HG03521 (cell line): Measurements from ENCODE around the gene TMEM169.
"Not testable (repeated sequence)": the region's sequence is repeated elsewhere in the genome, so short reads cannot be mapped to it uniquely, and the experiment has no call there.

Source experiments
- ATAC-seq: cut with Tn5 transposase; IDR thresholded peaks from one replicate; pipeline ENCODE4 v1.9.1; 2021; ENCODE audit warnings: mild to moderate bottlenecking, moderate library complexity; ENCODE audit not compliant: unreplicated experiment

Gene TMEM169

DNA sequence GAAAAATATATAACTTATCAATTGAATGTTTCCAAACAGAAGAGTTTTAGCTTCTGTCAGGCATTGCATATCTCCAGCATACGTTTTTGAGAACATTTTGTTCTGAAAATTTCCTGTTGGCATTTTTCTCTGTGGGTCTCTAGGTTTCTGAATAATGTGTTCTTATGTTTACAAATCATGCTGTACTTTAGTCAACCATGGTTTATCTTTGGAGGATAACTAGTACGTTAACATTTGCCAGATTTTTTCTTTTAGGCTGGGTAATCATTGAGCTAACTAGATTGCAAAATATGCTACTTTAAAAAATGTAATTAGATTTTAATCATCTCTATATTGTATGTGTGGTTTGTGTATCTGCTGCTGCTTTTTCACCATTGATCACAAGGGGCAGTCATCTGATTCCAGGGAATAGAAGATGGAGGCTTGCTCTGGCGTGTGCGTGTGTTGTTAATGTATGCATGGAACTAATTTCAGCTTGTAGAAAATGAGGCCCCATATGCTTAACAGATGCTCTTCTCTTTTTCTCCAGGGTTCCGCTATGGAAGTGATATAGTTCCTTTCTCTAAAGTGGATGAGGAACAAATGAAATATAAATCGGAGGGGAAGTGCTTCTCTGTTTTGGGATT, 48.7 kb downstream of the TMEM169 start:
- ATAC-seq, result no peak

DNA sequence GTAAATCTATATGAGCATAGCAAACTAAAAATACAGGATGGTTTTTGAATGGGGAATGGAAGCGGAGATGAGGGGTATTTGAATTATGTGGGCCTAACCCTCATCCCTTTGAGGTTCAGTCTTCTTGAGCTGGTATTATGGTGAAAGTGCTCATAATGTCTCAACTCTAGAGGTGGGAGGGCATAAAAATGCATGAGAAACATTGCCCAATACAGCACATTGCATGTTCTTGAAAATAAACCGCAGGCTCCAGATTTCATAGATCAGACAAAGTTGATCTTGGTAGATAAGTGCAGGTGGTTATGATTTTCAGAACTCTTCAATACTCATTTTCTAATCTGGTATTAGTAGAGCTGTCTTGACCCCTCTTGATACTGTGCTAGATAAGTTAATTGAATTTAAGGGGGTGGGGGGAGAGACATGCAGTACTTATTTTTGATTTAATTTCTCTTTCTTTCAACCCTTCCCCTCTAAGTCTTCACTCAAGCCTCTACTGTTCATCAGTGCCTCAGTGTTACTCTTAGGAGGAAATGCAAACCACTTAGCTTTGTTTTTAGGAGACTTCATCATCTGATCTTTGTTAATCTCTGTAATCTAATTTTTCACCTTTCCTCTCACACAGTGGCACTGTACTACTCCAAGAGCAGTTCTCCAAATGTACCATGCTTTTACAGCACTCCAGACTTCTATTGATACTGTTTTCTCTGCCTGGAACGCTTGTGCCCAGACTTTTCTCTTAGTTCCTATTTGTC, 49.6 kb downstream of the TMEM169 start:
- no peak for ATAC-seq

DNA sequence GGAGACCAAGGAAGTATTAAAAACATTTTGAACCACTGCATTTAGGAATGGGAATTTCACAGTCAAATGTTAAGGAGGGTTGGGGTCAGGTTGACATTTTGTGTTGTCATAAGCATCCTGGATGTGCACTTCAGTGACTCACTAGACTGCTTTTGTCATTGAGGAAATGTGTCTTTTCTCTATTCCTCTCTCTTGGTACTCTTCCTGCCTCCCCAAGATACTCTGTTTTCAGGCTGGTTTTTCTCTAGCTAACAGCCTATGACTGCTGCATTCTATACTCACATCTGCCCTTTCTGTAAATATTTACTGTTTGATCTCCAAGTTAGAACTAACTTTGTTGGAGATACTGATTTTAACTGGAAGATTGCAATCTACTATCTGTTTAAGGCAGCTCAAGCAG, 50.9 kb downstream of the TMEM169 start:
- no peak for ATAC-seq

DNA sequence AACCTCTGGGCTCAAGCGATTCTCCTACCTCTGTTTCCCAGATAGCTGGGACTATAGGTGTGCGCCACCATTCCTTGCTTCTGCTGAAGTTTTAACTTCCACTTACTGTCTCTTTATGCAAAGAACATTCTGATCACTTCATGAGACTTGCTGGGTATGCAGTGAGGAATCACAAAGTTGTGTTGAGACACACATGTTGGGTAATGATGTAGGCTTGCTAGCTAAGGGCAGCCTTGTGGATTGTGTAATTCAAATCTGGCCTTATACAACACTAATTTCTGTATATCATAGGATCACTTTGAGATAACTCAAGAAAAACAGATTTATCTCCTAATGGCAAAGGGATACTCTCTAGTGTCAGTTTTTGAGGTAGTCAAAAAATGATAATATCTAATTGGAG, 51.7 kb downstream of the TMEM169 start:
- ATAC-seq, result no peak

DNA sequence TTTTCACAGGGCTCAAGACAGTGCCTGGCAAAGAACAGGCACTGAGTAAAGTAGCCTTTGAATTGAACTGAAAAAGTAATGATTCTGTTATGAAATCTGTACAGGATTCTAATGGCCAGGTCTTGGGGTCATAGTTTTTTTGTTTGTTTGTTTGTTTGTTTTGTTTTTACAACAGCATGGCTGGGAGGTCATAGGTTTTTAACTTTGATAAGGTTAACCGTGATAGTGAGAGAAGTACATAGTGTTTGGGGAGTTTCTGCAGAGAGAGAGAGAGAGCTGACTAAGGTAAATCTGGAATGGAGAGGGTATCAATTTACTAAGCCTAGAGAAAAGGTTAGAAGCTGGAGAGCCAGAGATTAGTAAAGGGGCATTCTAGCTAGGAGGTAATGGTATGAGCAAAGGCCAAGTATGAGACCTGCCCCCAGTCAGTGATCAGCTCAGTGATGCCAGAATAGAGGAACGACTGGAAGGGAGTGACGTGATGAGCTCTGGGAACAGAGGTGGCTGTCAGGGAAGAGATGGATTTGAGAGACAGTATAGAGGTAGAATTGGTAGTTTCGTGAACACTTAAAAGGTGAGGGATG, 53.3 kb downstream of the TMEM169 start:
- no peak for ATAC-seq

DNA sequence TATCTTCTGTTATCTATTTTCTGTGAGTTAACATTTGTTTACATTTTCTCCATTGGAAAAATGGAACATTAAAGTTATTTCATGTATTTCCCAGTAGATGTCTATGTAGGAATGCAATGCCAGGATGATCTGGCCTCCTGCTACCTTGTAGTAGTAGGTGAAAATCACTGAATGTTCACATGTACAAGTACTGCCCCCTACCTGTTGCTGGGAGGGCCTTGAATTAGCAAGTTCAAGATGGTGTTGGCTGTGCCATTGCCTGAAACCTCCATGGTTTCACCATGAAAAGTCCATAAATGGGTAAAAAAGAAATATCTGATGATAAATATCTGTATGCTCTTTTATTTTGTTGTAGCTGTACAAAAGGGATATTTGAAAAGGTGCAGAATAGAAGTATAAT, 58.2 kb downstream of the TMEM169 start:
- ATAC-seq, result no peak

DNA sequence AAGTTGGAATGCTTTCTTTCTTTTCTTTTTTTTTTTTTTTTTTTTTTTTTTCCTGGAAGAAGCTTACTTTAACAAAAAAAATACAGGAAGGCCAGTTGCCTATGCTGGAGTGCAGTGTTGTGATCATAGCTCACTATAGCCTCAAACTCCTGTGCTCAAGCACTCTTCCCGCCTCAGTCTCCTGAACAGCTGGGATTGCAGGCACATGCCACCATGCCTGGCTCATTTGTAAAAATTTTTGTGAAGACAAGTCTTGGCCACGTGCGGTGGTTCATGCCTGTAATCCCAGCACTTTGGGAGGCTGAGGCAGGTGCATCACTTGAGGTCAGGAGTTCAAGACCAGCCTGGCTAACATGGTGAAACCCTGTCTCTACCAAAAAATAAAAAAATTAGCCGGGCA, 59.8 kb downstream of the TMEM169 start:
- ATAC-seq, result not testable (repeated sequence)

DNA sequence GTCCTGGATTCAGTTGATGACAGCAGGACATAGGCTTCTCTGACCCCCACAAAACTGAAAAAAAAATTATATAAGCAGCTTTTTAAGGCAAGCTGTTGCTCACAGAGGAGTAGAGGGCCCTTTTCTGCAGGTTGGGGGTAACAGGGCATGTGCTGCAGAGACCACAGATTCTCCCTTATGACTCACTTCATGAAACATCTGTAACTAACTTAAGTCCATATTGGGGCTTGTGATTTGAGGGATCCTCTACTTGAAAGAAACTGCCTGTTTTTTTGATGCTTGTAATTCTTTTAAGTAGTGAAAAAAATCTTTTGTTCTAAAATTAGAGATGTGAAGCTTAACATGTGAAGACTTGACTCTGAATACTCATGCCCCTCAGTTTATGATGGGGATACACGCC, 60.8 kb downstream of the TMEM169 start:
- peak; percentile 99 for ATAC-seq

DNA sequence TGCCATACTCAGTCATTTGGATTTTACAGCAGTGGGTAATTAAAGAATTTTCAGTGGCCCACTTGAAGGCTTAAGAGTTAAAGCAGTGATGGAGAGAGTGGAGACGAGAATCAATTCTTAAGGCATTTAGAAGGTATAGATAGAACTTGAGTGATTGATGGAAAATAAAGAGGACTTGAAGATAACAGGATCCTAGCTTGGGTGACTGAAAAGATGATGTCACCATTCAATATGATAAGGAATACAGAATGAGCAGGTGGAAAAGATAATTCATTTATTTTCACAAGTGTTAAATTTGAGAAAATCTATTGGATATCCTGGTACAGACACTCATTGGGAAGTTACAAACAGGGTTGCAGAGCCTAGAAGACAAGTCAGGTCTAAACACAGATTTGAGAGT, 62.7 kb downstream of the TMEM169 start:
- no peak for ATAC-seq

DNA sequence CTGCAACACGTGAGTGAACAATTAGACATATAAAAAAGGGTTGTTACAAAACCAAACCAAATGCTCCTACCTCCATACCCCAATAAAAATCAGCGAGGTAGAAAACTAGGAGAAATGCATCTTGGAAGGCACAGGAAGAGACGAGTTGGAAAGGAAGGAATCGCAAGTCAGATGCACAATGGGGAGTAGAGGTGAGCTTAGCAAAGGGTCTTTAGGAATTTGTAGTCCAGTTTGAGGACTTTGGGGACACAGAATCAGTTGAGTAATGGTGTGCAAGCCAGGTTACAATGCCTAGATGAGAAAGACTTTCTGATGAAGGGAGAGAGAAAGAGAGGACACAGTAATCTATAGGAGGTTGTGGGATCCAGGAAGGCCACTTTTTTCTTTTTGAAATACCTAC, 63.1 kb downstream of the TMEM169 start:
- no peak for ATAC-seq

DNA sequence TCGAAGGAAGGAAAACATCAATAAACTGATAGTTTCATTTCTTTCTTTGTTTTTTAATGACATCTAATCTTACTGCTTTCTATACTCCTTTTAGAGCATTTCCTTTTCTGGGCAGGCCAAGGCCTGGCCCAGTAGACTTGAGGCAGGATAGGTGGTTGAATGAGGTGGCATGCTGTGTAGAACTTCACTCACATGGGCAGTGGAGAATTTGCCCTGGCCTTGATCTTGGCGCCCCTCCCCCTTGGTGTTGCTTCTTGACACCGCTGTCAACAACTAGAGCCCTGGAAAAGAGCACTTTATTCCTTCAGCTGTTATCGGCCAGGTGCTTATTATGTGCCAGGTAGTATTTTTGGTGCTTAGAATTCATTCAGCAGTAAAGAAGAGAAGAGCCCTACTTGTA, 64.9 kb downstream of the TMEM169 start:
- no peak for ATAC-seq

DNA sequence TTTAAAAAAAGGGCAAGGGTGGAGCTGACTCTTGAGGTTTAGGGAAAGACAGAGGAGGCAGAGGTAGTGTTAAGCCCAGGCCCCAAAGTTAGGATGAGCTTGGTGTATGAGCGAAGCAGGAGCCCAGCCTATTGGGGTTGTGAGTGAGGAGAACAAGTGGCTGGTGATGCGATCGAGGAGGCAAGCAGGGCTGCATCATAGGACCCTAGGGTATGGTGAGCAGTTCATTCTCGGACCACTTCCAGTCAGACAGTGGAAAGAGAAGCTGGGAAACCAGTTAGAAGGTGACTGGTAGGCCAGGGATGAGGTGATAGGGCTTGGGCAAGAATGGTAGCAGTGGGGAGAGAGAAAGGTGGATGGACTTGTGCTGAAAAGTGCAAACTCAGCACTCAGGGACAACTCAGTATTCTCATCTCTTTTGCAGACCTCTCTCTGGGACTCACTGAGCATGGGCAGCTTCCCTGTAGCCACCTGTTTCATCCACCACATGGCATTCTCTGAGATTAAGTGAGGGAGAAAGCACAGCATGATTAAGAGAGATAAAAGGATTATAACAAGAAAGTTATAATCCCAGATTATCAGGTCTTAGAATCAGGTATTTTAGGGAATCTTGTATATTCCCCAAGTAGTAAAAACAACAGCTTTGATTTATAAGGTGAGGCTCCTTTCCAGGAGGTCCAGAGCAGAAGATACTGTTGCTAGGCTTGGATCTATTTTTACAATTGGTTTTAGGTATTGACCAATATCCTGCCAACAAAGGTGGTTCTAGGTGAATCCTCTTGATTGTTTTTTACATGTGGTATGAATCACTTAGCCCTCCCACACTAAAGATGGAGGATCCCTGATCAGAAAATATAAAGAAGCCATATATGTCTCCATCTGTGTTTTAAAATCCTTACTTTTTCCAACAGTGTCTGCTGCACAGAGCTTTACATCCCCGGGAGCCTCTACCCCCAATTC, 65.7 kb downstream of the TMEM169 start:
- ATAC-seq, result no peak

DNA sequence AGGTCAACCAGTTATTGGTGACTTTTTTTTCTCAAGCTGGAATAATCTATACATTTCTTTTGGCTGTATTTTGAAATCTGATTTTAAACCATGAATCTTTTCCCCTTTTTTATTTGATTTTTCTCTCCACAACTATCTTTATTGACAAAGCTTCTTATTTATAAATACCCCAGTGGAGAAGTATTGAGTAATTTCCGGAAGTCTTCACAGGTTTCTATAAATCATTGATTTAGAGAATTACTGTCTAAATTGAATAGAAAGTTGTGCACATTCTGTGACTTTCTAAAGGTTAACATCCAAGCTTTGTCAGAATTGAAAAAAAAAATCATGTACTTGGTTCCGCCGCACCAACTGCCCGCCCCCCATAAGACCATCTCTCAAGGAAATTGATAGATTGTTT, 67.3 kb downstream of the TMEM169 start:
- ATAC-seq, result no peak

DNA sequence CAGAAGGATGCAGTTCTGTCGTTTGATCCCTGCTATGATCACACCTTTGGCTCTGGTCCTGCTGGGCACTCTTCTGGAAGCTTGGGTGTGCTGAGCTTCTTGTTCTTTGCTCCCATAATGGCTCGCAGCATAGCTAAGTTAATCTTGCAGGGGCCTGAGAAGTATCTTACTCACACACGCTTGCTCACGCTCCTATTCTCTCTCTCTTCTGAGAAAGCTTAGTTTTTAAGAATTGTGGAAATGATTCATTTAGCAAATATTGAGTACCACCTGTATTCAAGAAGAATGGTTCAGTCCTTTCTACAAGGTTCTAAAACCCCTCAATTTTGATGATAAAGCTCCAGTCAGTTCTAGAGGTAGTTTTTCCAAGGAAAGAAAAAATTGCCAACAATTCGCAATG, 68.0 kb downstream of the TMEM169 start:
- ATAC-seq, result no peak

DNA sequence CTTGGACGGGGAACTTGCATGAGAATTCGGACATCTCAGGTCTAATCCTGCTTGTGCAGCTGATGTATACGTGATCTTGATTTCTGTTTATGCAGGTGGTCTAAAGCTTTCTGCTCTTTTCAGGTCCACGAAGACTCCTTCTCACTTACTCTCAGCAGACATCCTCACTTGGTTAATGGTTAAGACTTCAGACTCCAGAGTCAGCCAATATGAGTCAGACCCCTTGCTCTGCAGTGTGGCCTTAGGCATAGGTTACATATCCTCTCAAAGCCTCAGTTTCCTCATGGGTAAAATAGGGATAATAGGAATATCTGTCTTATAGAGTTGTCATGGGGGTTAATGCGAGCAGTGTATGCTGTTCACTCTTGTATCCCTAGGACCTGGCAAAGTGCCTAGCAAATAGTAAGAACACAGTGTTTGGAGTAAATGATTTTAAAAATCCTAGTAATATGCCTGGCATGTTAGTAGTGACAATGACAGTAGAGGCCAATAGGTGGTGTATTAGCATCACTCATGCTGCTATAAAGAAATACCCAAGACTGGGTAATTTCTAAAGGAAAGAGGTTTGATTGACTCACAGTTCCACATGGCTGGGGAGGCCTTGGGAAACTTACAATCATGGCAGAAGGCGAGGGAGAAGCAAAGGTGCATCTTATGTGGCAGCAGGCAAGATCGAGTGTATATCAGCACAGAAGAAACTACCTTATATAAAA, 69.8 kb downstream of the TMEM169 start:
- ATAC-seq, result no peak
